Peyer's patch (tissue), 4 donors: ENCODE results near the gene OR10J5.
"Not testable (repeated sequence)": the region's sequence is repeated elsewhere in the genome, so short reads cannot be mapped to it uniquely, and the experiment has no call there.

Source experiments
- POLR2A ChIP-seq, 2 donors: fragments of 450-650 bp; IDR thresholded peaks; one replicate each; pipeline ENCODE4 v1.5.1; 2017; ENCODE audit warnings: antibody characterized with exemption in 2 of 2, mild to moderate bottlenecking in 2 of 2, moderate library complexity in 2 of 2
- TF ChIP-seq, protein P1 (sequence below), 6 experiments: fragments of 450-650 bp in 4 of 6; fragments of 200-600 bp in 2 of 6; sonication (generic) in 1 of 6; IDR thresholded peaks; one replicate each; pipeline ENCODE4 v1.5.1; 2017 to 2019; ENCODE audit warnings: antibody characterized with exemption in 6 of 6, mild to moderate bottlenecking in 3 of 6, moderate library complexity in 1 of 6

- TF ChIP-seq, protein P1, sequence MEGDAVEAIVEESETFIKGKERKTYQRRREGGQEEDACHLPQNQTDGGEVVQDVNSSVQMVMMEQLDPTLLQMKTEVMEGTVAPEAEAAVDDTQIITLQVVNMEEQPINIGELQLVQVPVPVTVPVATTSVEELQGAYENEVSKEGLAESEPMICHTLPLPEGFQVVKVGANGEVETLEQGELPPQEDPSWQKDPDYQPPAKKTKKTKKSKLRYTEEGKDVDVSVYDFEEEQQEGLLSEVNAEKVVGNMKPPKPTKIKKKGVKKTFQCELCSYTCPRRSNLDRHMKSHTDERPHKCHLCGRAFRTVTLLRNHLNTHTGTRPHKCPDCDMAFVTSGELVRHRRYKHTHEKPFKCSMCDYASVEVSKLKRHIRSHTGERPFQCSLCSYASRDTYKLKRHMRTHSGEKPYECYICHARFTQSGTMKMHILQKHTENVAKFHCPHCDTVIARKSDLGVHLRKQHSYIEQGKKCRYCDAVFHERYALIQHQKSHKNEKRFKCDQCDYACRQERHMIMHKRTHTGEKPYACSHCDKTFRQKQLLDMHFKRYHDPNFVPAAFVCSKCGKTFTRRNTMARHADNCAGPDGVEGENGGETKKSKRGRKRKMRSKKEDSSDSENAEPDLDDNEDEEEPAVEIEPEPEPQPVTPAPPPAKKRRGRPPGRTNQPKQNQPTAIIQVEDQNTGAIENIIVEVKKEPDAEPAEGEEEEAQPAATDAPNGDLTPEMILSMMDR (IDR thresholded peaks at IDR 0.05) = not testable (repeated sequence)
- not testable (repeated sequence) for TF ChIP-seq POLR2A (IDR thresholded peaks at IDR 0.05)
Observed at GRCh38 chr1:159524792-159525191, 11.0 kb downstream of the OR10J5 start.
